NCI-H2227 (cell line): Measurements from ENCODE around the gene TBC1D5.
"Not testable (repeated sequence)": the region's sequence is repeated elsewhere in the genome, so short reads cannot be mapped to it uniquely, and the experiment has no call there.

ENCODE experiments used
- DNase-seq: peaks from one replicate; lab custom pipeline; 2025; ENCODE audit not compliant: unreplicated experiment; lab: John Stamatoyannopoulos, UW

TBC1D5 gene

GRCh38 chr3:17422636-17423035 is 319.8 kb downstream of the TBC1D5 start:
- DNase-seq = no peak

- no peak for DNase-seq
Observed at GRCh38 chr3:17420668-17421067, 321.8 kb downstream of the TBC1D5 start.

GRCh38 chr3:17412950-17413530 is 329.4 kb downstream of the TBC1D5 start:
- peak; percentile 75 for DNase-seq

- no peak for DNase-seq
Observed at GRCh38 chr3:17411157-17411877, 331.1 kb downstream of the TBC1D5 start.

- DNase-seq = no peak
Observed at GRCh38 chr3:17407576-17407975, 334.9 kb downstream of the TBC1D5 start.

- no peak for DNase-seq
Observed at GRCh38 chr3:17404548-17404947, 337.9 kb downstream of the TBC1D5 start.

GRCh38 chr3:17402442-17402841 is 340.0 kb downstream of the TBC1D5 start:
- DNase-seq = no peak

- DNase-seq = no peak
Observed at GRCh38 chr3:17401912-17402311, 340.5 kb downstream of the TBC1D5 start.

- no peak for DNase-seq
Observed at GRCh38 chr3:17399586-17399985, 342.8 kb downstream of the TBC1D5 start.

GRCh38 chr3:17398959-17399551 is 343.4 kb downstream of the TBC1D5 start:
- DNase-seq = no peak

GRCh38 chr3:17396036-17396435 is 346.4 kb downstream of the TBC1D5 start:
- no peak for DNase-seq

GRCh38 chr3:17394541-17395155 is 347.8 kb downstream of the TBC1D5 start:
- no peak for DNase-seq

GRCh38 chr3:17392516-17392915 is 349.9 kb downstream of the TBC1D5 start:
- not testable (repeated sequence) for DNase-seq

GRCh38 chr3:17390785-17391184 is 351.6 kb downstream of the TBC1D5 start:
- DNase-seq = no peak

GRCh38 chr3:17387108-17387507 is 355.3 kb downstream of the TBC1D5 start:
- no peak for DNase-seq

GRCh38 chr3:17386432-17386831 is 356.0 kb downstream of the TBC1D5 start:
- no peak for DNase-seq

GRCh38 chr3:17384567-17385296 is 357.7 kb downstream of the TBC1D5 start:
- DNase-seq = no peak

GRCh38 chr3:17373304-17373703 is 369.1 kb downstream of the TBC1D5 start:
- no peak for DNase-seq

- DNase-seq = no peak
Observed at GRCh38 chr3:17372362-17373210, 369.8 kb downstream of the TBC1D5 start.

GRCh38 chr3:17369973-17370372 is 372.5 kb downstream of the TBC1D5 start:
- DNase-seq = no peak
